Measurements from ENCODE around the gene ZFYVE1. TPM values are rescaled to one million over a fixed set of nuclear protein-coding genes. Genes with fewer than 3 reads are reported as not detected.
A peak's percentile ranks its signal among the peaks of the same experiment; 100 is the strongest.

Gene ZFYVE1
- total and polyA plus RNA-seq, 10 of the 15 experiments (the other 5 are each of a cell fraction or from before 2014, with no cell fraction given): 1.2 to 13.3 (median 6.4) TPM

DNA sequence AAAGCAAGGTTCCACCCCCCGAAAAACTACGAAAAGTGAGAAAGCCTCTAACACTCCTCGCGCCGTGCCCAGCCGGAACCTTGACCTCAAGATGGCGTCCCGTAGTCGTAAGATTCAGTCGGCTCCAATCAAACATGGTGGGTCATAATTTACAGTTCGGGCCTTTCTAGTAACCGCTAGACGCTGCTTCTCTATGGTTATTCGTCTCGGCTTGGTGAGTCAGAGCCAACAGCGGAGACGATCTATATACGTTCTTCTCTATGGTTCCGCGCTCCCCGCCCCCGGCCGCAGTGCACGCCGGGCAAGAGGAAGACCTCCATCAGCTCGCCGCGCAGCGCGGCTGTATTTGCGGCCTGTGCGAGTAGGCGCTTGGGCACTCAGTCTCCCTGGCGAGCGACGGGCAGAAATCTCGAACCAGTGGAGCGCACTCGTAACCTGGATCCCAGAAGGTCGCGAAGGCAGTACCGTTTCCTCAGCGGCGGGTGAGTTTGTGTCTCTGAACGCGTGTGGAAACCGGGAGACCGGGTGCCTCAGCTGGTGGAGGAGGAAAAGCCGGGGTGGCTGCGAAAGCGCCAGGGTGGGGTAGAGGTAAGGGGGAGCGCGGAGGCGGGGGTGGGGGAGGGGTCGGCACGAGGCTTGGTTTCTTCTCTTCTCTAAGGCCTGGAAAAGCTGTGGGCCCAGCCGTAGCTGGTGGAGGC lies 31.5 kb upstream of the ZFYVE1 start, which contains the start of gene RBM25:
TSS of gene RBM25 (plus strand) at position 311 of the 698 bp plus-strand sequence. CDS start 13,108 bp downstream, outside the sequence.
- Histone ChIP-seq H3K9me3 (replicated peaks; ENCODE audit: control insufficient read depth, insufficient read depth, low read length) (no peaks in the 10 kb centered on the region), H2AFZ (ENCODE audit: control insufficient read depth, low read depth, low read length) (peak within 1 kb of the TSS; percentile 89), H3K27me3 (replicated peaks in 1 of 2; ENCODE audit: control insufficient read depth in 2 of 2, insufficient read depth in 2 of 2, low read length in 1 of 2) (no peaks in the 10 kb centered on the region), H3K79me2 (ENCODE audit: control insufficient read depth, insufficient read depth, low read length) (peaks cover 49% of the 10 kb centered on the region), H3K36me3 (ENCODE audit: control insufficient read depth in 2 of 2, insufficient read depth in 2 of 2, low read length in 1 of 2) (0 out of 4 replicates have a peak, but pooled peaks cover 0 to 5% of the 10 kb centered on the region in 2 experiments), H3K9ac (ENCODE audit: control insufficient read depth, insufficient read depth, low read length) (peak within 1 kb of the TSS; percentile 98), H3K27ac (ENCODE audit: control insufficient read depth, insufficient read depth) (peak within 1 kb of the TSS; percentile 89), H3K4me3 (peak within 1 kb of the TSS; percentile 84), H4K20me1 (ENCODE audit: control insufficient read depth, insufficient read depth) (no peaks in the 10 kb centered on the region; the same call in 1 of the 2 replicates), H3K4me2 (ENCODE audit: control insufficient read depth, insufficient read depth) (peak within 1 kb of the TSS; percentile 71), H3K4me1 (ENCODE audit: control insufficient read depth, insufficient read depth, low read length) (0 out of 2 replicates have a peak, but pooled peaks cover 3% of the 10 kb centered on the region)
- DNase-seq (ENCODE audit: low read depth, low spot score) (peak; percentile 97), ATAC-seq (peak; percentile 95), FAIRE-seq (peak; percentile 95)
- SMC1A ChIA-PET (ENCODE audit: uncharacterized antibody, unreplicated experiment): interaction anchor here (0.6 to 2.1 kb wide), 15 partner anchors 8 to 544 kb away, joined by 3 to 16 read pairs (median 3); partner anchors contain the start of genes PSEN1 and ZFYVE1
- RAD21 ChIA-PET (ENCODE audit: unreplicated experiment): interaction anchor here (0.6 to 2.3 kb wide), 17 partner anchors 8 to 405 kb away, joined by 3 to 14 read pairs (median 3); partner anchors contain the start of genes DCAF4, PSEN1 and ZFYVE1
- under 1% methylated on average over 50 of the region's 57 CpGs for WGBS (ENCODE audit: insufficient coverage, insufficient replicate concordance, low lambda C conversion rate, missing lambda C conversion rate)
- in situ Hi-C loops (cut with MboI): no loop called here
- intact Hi-C loops (cut with micrococcal nuclease; ENCODE audit: unreplicated experiment): loop anchor here (1.0 to 5.0 kb wide), 3 partner anchors 31 to 78 kb away; partner anchors contain the start of genes PSEN1 and ZFYVE1
- BruUV-seq (replicated peaks): no TSS peak
- POLR2A ChIA-PET: interaction anchor here (0.6 to 2.2 kb wide), 6 partner anchors 12 to 586 kb away, joined by 3 to 12 read pairs (median 4); partner anchors contain the start of gene ZFYVE1
- CTCF ChIA-PET: interaction anchor here (1.0 to 1.8 kb wide), 6 partner anchors 11 to 545 kb away, joined by 3 to 8 read pairs (median 3); no protein-coding TSS in a partner anchor
- TF ChIP-seq CEBPB (IDR thresholded peaks at IDR 0.05; ENCODE audit: borderline replicate concordance in 1 of 2, low read depth in 2 of 2, low read length in 2 of 2): no peak
- TF ChIP-seq GATAD2B (conservative IDR thresholded peaks at IDR 0.05; ENCODE audit: low read depth): no peak
- no peak for TF ChIP-seq EP300 (IDR thresholded peaks at IDR 0.05; ENCODE audit: borderline replicate concordance in 1 of 2, control insufficient read depth in 1 of 2, low read depth in 2 of 2, low read length in 2 of 2)
- TF ChIP-seq ETV6 (conservative IDR thresholded peaks at IDR 0.05 in 1 of 2, IDR thresholded peaks at IDR 0.05 in 1 of 2; ENCODE audit: borderline replicate concordance in 1 of 2, low read depth in 1 of 2): peak in 1 of 2 experiments; percentile 53; a peak in 1 of 4 replicates
- TF ChIP-seq ZSCAN29 (IDR thresholded peaks at IDR 0.05): no peak
- TF ChIP-seq, protein P1, sequence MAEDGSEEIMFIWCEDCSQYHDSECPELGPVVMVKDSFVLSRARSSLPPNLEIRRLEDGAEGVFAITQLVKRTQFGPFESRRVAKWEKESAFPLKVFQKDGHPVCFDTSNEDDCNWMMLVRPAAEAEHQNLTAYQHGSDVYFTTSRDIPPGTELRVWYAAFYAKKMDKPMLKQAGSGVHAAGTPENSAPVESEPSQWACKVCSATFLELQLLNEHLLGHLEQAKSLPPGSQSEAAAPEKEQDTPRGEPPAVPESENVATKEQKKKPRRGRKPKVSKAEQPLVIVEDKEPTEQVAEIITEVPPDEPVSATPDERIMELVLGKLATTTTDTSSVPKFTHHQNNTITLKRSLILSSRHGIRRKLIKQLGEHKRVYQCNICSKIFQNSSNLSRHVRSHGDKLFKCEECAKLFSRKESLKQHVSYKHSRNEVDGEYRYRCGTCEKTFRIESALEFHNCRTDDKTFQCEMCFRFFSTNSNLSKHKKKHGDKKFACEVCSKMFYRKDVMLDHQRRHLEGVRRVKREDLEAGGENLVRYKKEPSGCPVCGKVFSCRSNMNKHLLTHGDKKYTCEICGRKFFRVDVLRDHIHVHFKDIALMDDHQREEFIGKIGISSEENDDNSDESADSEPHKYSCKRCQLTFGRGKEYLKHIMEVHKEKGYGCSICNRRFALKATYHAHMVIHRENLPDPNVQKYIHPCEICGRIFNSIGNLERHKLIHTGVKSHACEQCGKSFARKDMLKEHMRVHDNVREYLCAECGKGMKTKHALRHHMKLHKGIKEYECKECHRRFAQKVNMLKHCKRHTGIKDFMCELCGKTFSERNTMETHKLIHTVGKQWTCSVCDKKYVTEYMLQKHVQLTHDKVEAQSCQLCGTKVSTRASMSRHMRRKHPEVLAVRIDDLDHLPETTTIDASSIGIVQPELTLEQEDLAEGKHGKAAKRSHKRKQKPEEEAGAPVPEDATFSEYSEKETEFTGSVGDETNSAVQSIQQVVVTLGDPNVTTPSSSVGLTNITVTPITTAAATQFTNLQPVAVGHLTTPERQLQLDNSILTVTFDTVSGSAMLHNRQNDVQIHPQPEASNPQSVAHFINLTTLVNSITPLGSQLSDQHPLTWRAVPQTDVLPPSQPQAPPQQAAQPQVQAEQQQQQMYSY (CRISPR knock-in tag; IDR thresholded peaks at IDR 0.05): no peak
- TF ChIP-seq BRCA1 (IDR thresholded peaks at IDR 0.05; ENCODE audit: low read depth, low read length): no peak
- peak; percentile 89 for TF ChIP-seq POLR2AphosphoS2 (IDR thresholded peaks at IDR 0.05; ENCODE audit: low read depth, low read length)
- no peak for TF ChIP-seq STAT3 (IDR thresholded peaks at IDR 0.05; ENCODE audit: low read depth, low read length)
- peak; percentile 52; the same call in 1 of the 2 replicates for TF ChIP-seq JUND (IDR thresholded peaks at IDR 0.05; ENCODE audit: low read depth, low read length)
- TF ChIP-seq, protein P2, sequence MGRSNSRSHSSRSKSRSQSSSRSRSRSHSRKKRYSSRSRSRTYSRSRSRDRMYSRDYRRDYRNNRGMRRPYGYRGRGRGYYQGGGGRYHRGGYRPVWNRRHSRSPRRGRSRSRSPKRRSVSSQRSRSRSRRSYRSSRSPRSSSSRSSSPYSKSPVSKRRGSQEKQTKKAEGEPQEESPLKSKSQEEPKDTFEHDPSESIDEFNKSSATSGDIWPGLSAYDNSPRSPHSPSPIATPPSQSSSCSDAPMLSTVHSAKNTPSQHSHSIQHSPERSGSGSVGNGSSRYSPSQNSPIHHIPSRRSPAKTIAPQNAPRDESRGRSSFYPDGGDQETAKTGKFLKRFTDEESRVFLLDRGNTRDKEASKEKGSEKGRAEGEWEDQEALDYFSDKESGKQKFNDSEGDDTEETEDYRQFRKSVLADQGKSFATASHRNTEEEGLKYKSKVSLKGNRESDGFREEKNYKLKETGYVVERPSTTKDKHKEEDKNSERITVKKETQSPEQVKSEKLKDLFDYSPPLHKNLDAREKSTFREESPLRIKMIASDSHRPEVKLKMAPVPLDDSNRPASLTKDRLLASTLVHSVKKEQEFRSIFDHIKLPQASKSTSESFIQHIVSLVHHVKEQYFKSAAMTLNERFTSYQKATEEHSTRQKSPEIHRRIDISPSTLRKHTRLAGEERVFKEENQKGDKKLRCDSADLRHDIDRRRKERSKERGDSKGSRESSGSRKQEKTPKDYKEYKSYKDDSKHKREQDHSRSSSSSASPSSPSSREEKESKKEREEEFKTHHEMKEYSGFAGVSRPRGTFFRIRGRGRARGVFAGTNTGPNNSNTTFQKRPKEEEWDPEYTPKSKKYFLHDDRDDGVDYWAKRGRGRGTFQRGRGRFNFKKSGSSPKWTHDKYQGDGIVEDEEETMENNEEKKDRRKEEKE (IDR thresholded peaks at IDR 0.05): no peak
- no peak for TF ChIP-seq FOXM1 (IDR thresholded peaks at IDR 0.05; ENCODE audit: low read depth, low read length)
- peak; percentile 71; the same call in 1 of the 2 replicates for TF ChIP-seq NFYB (IDR thresholded peaks at IDR 0.05; ENCODE audit: insufficient read depth, low read depth, low read length)
- no peak; the same call in none of the 2 replicates for TF ChIP-seq TCF12 (IDR thresholded peaks at IDR 0.05; ENCODE audit: low read depth, low read length)
- 0 out of 2 replicates have a peak, but pooled peaks have one; percentile 75 for TF ChIP-seq CHD1 (IDR thresholded peaks at IDR 0.05; ENCODE audit: low read depth, low read length)

Measured in GM12878 (cell line).